H1 (cell line): ENCODE results near the gene ADRM1. TPM values are rescaled to one million over a fixed set of nuclear protein-coding genes. Genes with fewer than 3 reads are reported as not detected.

Experiments
- CTCF ChIA-PET: fragments of 300-600 bp; sonication (Branson Sonifier 250); formaldehyde crosslinking; loops from one replicate; lab custom pipeline; 2021; ENCODE audit not compliant: partially characterized antibody; lab: Charles Lee
- POLR2A ChIA-PET: fragments of 300-600 bp; sonication (Branson Sonifier 250); formaldehyde crosslinking; loops from one replicate; lab custom pipeline; 2021; ENCODE audit warnings: inconsistent platforms; ENCODE audit not compliant: partially characterized antibody; lab: Charles Lee
- DNase-seq, 2 experiments: peaks; one replicate each; pipeline versions ENCODE4 v3.0.0 to v3.0.0-alpha.2; 2010 to 2022; ENCODE audit warnings: low spot score in 2 of 2, low read depth in 1 of 2, mixed read lengths in 1 of 2
- FAIRE-seq: peaks from 2 replicates; lab custom pipeline; 2011; peaks lifted over from hg19 to GRCh38; lab: Jason Lieb, UNC
- H2AFZ ChIP-seq: 2 replicates; pipeline ENCODE4 v1.8.1; 2012; ENCODE audit warnings: low read length, inconsistent platforms
- H2AK5ac ChIP-seq: 2 replicates; pipeline ENCODE4 v1.6.1; 2013; ENCODE audit warnings: low read depth, low read length
- H2BK120ac ChIP-seq: replicated peaks from 2 replicates; pipeline ENCODE3; 2013; ENCODE audit warnings: low read depth, low read length, inconsistent platforms
- H2BK12ac ChIP-seq: 2 replicates; pipeline ENCODE4 v1.6.1; 2013; ENCODE audit warnings: low read depth, low read length
- H2BK15ac ChIP-seq: 2 replicates; pipeline ENCODE4 v1.6.1; 2013; ENCODE audit warnings: low read length
- H2BK20ac ChIP-seq: 2 replicates; pipeline ENCODE4 v1.6.1; 2013; ENCODE audit warnings: low read length
- H2BK5ac ChIP-seq: 2 replicates; pipeline ENCODE4 v1.6.1; 2013; ENCODE audit warnings: low read depth, low read length
- H3K14ac ChIP-seq: 2 replicates; pipeline ENCODE4 v1.6.1; 2013; ENCODE audit warnings: inconsistent platforms; ENCODE audit not compliant: insufficient read length
- H3K18ac ChIP-seq: 2 replicates; pipeline ENCODE4 v1.6.1; 2013; ENCODE audit warnings: low read length; ENCODE audit errors: extremely low read depth
- H3K23ac ChIP-seq: 2 replicates; pipeline ENCODE4 v1.6.1; 2013; ENCODE audit warnings: inconsistent platforms; ENCODE audit not compliant: insufficient read length
- H3K23me2 ChIP-seq: 2 replicates; pipeline ENCODE4 v1.6.1; 2013; ENCODE audit warnings: low read depth, low read length
- H3K27ac ChIP-seq: 2 replicates; pipeline ENCODE4 v1.6.1; 2011; ENCODE audit warnings: low read depth, low read length, inconsistent platforms
- H3K27me3 ChIP-seq, 4 experiments: replicated peaks in 1 of 4; 1 replicate in 1 of 4; 2 replicates in 3 of 4; pipeline versions ENCODE4 v1.6.1 to v1.8.1; 2011 to 2013; ENCODE audit warnings: low read length in 3 of 4, mild to moderate bottlenecking in 3 of 4, inconsistent platforms in 2 of 4, mixed read lengths in 2 of 4, moderate library complexity in 1 of 4; ENCODE audit not compliant: control insufficient read depth in 3 of 4, insufficient read depth in 3 of 4; ENCODE audit errors: extremely low read depth in 1 of 4
- H3K36me3 ChIP-seq, 4 experiments: 2 replicates each; pipeline versions ENCODE4 v1.6.1 to v1.8.1; 2011 to 2013; ENCODE audit warnings: mild to moderate bottlenecking in 4 of 4, low read length in 3 of 4, moderate library complexity in 2 of 4, control low read depth in 1 of 4, inconsistent platforms in 1 of 4; ENCODE audit not compliant: insufficient read depth in 4 of 4, control insufficient read depth in 2 of 4
- H3K4ac ChIP-seq: replicated peaks from 2 replicates; pipeline ENCODE3; 2013; ENCODE audit warnings: low read length, low read depth, mixed read lengths, inconsistent platforms; ENCODE audit not compliant: insufficient read length
- H3K4me1 ChIP-seq, 4 experiments: replicated peaks in 1 of 4; 1 replicate in 1 of 4; 2 replicates in 3 of 4; pipeline versions ENCODE4 v1.6.1 to v1.8.1; 2011 to 2013; ENCODE audit warnings: low read length in 3 of 4, inconsistent platforms in 2 of 4, mixed read lengths in 1 of 4; ENCODE audit not compliant: insufficient read depth in 4 of 4, control insufficient read depth in 3 of 4
- H3K4me2 ChIP-seq, 2 experiments: 2 replicates each; pipeline versions ENCODE4 v1.6.1 to v1.8.1; 2011 to 2013; ENCODE audit warnings: low read depth in 2 of 2, low read length in 2 of 2, control low read depth in 1 of 2, inconsistent platforms in 1 of 2, mild to moderate bottlenecking in 1 of 2; ENCODE audit not compliant: insufficient read depth in 1 of 2
- H3K4me3 ChIP-seq, 4 experiments: fragments of 200-600, 300-600 bp in 1 of 4; sonication (generic), shearing (Covaris generic), sonication (Bioruptor Twin) in 1 of 4; 2 replicates each; pipeline versions ENCODE4 v1.5.1 to v1.8.1; 2011 to 2016; ENCODE audit warnings: low read length in 4 of 4, low read depth in 3 of 4, control low read depth in 2 of 4, inconsistent platforms in 2 of 4, mild to moderate bottlenecking in 2 of 4, mixed read lengths in 1 of 4, moderate library complexity in 1 of 4; ENCODE audit not compliant: insufficient read depth in 2 of 4; ENCODE audit errors: extremely low read depth in 1 of 4
- H3K56ac ChIP-seq: replicated peaks from 2 replicates; pipeline ENCODE3; 2013; ENCODE audit warnings: low read depth, mild to moderate bottlenecking, mixed read lengths, low read length, inconsistent platforms; ENCODE audit not compliant: insufficient read length
- H3K79me1 ChIP-seq: 2 replicates; pipeline ENCODE4 v1.6.1; 2013; ENCODE audit warnings: low read depth, low read length, control low read depth
- H3K79me2 ChIP-seq, 2 experiments: 2 replicates each; pipeline versions ENCODE4 v1.6.1 to v1.8.1; 2012 to 2013; ENCODE audit warnings: low read length in 2 of 2, mild to moderate bottlenecking in 2 of 2, inconsistent platforms in 1 of 2; ENCODE audit not compliant: insufficient read depth in 2 of 2, control insufficient read depth in 1 of 2
- H3K9ac ChIP-seq, 4 experiments: replicated peaks in 1 of 4; 1 replicate in 1 of 4; 2 replicates in 3 of 4; pipeline versions ENCODE4 v1.6.1 to v1.8.1; 2011 to 2013; ENCODE audit warnings: low read depth in 3 of 4, low read length in 3 of 4, control low read depth in 2 of 4, mild to moderate bottlenecking in 2 of 4, moderate library complexity in 2 of 4, inconsistent platforms in 1 of 4; ENCODE audit errors: extremely low read depth in 1 of 4
- H3K9me3 ChIP-seq, 2 experiments: 2 replicates each; pipeline versions ENCODE4 v1.6.1 to v1.8.1; 2012 to 2013; ENCODE audit warnings: mild to moderate bottlenecking in 2 of 2, moderate library complexity in 2 of 2, control low read depth in 1 of 2, inconsistent platforms in 1 of 2, low read depth in 1 of 2, low read length in 1 of 2, mixed read lengths in 1 of 2; ENCODE audit not compliant: insufficient read depth in 2 of 2
- H4K20me1 ChIP-seq, 2 experiments: replicated peaks in 1 of 2; 2 replicates each; pipeline versions ENCODE3 to v1.8.1; 2011 to 2013; ENCODE audit warnings: inconsistent platforms in 2 of 2, low read length in 2 of 2, mild to moderate bottlenecking in 1 of 2; ENCODE audit not compliant: insufficient read depth in 2 of 2, control insufficient read depth in 1 of 2
- H4K5ac ChIP-seq: 2 replicates; pipeline ENCODE4 v1.6.1; 2013; ENCODE audit warnings: low read length, low read depth, mixed read lengths, inconsistent platforms; ENCODE audit not compliant: insufficient read length
- H4K8ac ChIP-seq: 2 replicates; pipeline ENCODE4 v1.8.0; 2013; ENCODE audit warnings: mild to moderate bottlenecking, moderate library complexity, low read length, inconsistent platforms; ENCODE audit not compliant: insufficient read depth; ENCODE audit errors: extremely low read depth
- H4K91ac ChIP-seq: replicated peaks from 2 replicates; pipeline ENCODE3; 2013; ENCODE audit warnings: low read length, mixed read lengths, inconsistent platforms; ENCODE audit not compliant: insufficient read length
- BCL11A ChIP-seq, 2 experiments: IDR thresholded peaks; one replicate each; pipeline ENCODE4 v1.6.1; 2011; ENCODE audit warnings: low read depth in 2 of 2, low read length in 2 of 2, mild to moderate bottlenecking in 2 of 2
- BRCA1 ChIP-seq: IDR thresholded peaks from 2 replicates; pipeline ENCODE4 v1.6.1; 2012; ENCODE audit warnings: low read depth, low read length, improper control_type of control experiment
- CBX8 ChIP-seq: fragments of 300-800, 300-1000 bp; sonication (generic); IDR thresholded peaks from 2 replicates; pipeline ENCODE4 v1.7.1; 2016; ENCODE audit warnings: low read depth, low read length, borderline replicate concordance
- CHD2 ChIP-seq: IDR thresholded peaks from 2 replicates; pipeline ENCODE4 v1.6.1; 2012; ENCODE audit warnings: low read length, improper control_type of control experiment
- CREB1 ChIP-seq: IDR thresholded peaks from 2 replicates; pipeline ENCODE4 v1.6.1; 2012; ENCODE audit warnings: inconsistent platforms
- FOSL1 ChIP-seq: IDR thresholded peaks from 2 replicates; pipeline ENCODE4 v1.6.1; 2011; ENCODE audit warnings: mild to moderate bottlenecking, low read depth, low read length, moderate library complexity; ENCODE audit not compliant: insufficient read depth
- GABPA ChIP-seq: IDR thresholded peaks from 2 replicates; pipeline ENCODE4 v1.6.1; 2011; ENCODE audit warnings: mild to moderate bottlenecking, low read length, moderate library complexity, borderline replicate concordance; ENCODE audit not compliant: insufficient read depth
- JUN ChIP-seq: IDR thresholded peaks from 2 replicates; pipeline ENCODE4 v1.6.1; 2011; ENCODE audit warnings: low read depth, mild to moderate bottlenecking, improper control_type of control experiment, low read length
- RFX5 ChIP-seq: IDR thresholded peaks from 2 replicates; pipeline ENCODE4 v1.6.1; 2011; ENCODE audit warnings: low read depth, low read length, improper control_type of control experiment, borderline replicate concordance
- SAP30 ChIP-seq: fragments of 300-600 bp; sonication (generic); IDR thresholded peaks from 2 replicates; pipeline ENCODE4 v1.7.1; 2012; ENCODE audit warnings: low read length, moderate library complexity, mild to moderate bottlenecking, inconsistent platforms; ENCODE audit not compliant: insufficient read depth, insufficient replicate concordance
- SP1 ChIP-seq: IDR thresholded peaks from 2 replicates; pipeline ENCODE4 v1.6.1; 2011; ENCODE audit warnings: low read depth, low read length
- WGBS, 2 experiments: shearing (Covaris generic) in 1 of 2; methylation state at CpG; one replicate each; pipeline versions ENCODE4 v1.1.6 to v1.1.7; 2013 to 2015; ENCODE audit warnings: low lambda C conversion rate in 2 of 2, mixed read lengths in 2 of 2, inconsistent platforms in 1 of 2, low coverage in 1 of 2, missing lambda C conversion rate in 1 of 2; ENCODE audit not compliant: insufficient replicate concordance in 2 of 2, insufficient coverage in 1 of 2, insufficient read length in 1 of 2; ENCODE audit errors: extremely low coverage in 1 of 2, missing lambda C conversion rate in 1 of 2; 5-methylcytosine and 5-hydroxymethylcytosine counted together
- polyA plus RNA-seq, 7 experiments: library from polyadenylated mRNA; depleted of rRNA in 3 of 7; stranded (reverse) in 5 of 7; unstranded in 2 of 7; fragments of >200 nt in 5 of 7; fragments of 200-250 nt in 2 of 7; gene quantifications; 1 replicate in 5 of 7; 2 replicates in 1 of 7; 4 replicates in 1 of 7; pipeline versions ENCODE4 v1.2.1 to v1.2.3, GENCODE V29; 2011 to 2013; ENCODE audit warnings: missing spikeins in 2 of 7, mixed read lengths in 2 of 7
- total RNA-seq: library from RNA; stranded (reverse); fragmentation: NEBNext Ultra II Directional; extraction: Animal tissue kit (Norgen Biotek cat#: 25700); gene quantifications from 2 replicates; pipeline ENCODE4 v1.2.1, GENCODE V29; 2021
- TF ChIP-seq, protein P1 (sequence below): IDR thresholded peaks from 2 replicates; pipeline ENCODE4 v1.6.1; 2012; ENCODE audit warnings: low read length, inconsistent platforms

ADRM1 gene
- total and polyA plus RNA-seq, 2 of the 8 experiments (the other 6 are each of a cell fraction or from before 2014, with no cell fraction given): 126 to 214 TPM

DNA sequence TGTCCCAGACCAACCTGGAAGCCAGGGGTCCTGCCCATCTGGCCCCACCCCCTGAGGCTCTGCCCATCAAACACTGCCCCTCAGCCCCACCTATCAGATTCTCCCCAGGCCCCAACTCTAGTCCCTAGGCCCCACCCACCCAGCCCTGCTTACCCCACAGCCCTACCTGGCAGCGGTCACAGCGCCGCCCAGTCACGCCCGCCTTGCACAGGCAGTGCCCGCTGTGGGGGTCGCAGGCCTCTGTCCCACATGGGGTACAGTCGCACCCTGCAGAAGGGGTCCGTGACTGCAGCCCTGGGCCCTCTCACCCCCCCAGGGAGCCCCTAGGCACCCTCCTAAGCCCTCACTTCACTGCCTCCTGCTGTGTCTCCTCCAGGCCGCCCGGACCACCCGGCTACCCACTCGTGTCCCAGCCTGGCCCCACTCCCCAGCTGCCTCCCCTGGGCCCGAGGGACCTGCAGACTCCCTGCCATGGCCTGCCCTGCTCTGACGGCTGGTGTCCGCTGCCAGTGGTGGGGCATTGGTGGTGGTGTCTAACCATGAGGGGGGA is 19.8 kb downstream of the ADRM1 start:
- no peak overlapping the region for H2BK120ac ChIP-seq
- ChIA-PET POLR2A (interaction anchor here (9.0 to 13.3 kb wide), 2 partner anchors 15 to 26 kb away, joined by 95 to 151 read pairs; partner anchors contain the start of gene ADRM1), CTCF (no interaction called here)
- no peak overlapping the region for H3K4me2 ChIP-seq
- FAIRE-seq (no peak), DNase-seq (no peak)
- no peak overlapping the region for H3K4me3 ChIP-seq
- no peaks in the 10 kb centered on the region for H3K27me3 ChIP-seq
- H3K79me2 ChIP-seq: no peaks in the 10 kb centered on the region
- H2AFZ ChIP-seq: no peak overlapping the region
- H2BK15ac ChIP-seq: no peak overlapping the region
- H3K9ac ChIP-seq: no peak overlapping the region
- H3K14ac ChIP-seq: no peak overlapping the region
- 88% methylated on average over 15 of the region's 16 CpGs; no CpG with 5 or more reads in 1 of the 2 experiments for WGBS, 2 experiments
- H4K20me1 ChIP-seq: peaks cover 0 to 9% of the 10 kb centered on the region in 2 experiments
- peaks cover 36 to 83% (median 66%) of the 10 kb centered on the region in 4 experiments; a peak in 7 of 8 replicates for H3K36me3 ChIP-seq
- no peak overlapping the region for H4K91ac ChIP-seq
- H3K79me1 ChIP-seq: no peaks in the 10 kb centered on the region
- no peak overlapping the region for H3K18ac ChIP-seq
- no peak overlapping the region for H2BK12ac ChIP-seq
- no peak overlapping the region for H2BK20ac ChIP-seq
- H3K27ac ChIP-seq: no peak overlapping the region
- no peaks in the 10 kb centered on the region for H3K23me2 ChIP-seq
- H3K4ac ChIP-seq: no peak overlapping the region
- H3K56ac ChIP-seq: no peak overlapping the region
- peaks cover 0 to 22% of the 10 kb centered on the region in 2 experiments; a peak in 2 of 4 replicates for H3K9me3 ChIP-seq
- H2AK5ac ChIP-seq: no peak overlapping the region
- no peaks in the 10 kb centered on the region for H3K4me1 ChIP-seq
- no peak overlapping the region for H4K5ac ChIP-seq
- no peak overlapping the region for H2BK5ac ChIP-seq
- H3K23ac ChIP-seq: no peak overlapping the region
- H4K8ac ChIP-seq: no peak overlapping the region
- TF ChIP-seq, protein P1, sequence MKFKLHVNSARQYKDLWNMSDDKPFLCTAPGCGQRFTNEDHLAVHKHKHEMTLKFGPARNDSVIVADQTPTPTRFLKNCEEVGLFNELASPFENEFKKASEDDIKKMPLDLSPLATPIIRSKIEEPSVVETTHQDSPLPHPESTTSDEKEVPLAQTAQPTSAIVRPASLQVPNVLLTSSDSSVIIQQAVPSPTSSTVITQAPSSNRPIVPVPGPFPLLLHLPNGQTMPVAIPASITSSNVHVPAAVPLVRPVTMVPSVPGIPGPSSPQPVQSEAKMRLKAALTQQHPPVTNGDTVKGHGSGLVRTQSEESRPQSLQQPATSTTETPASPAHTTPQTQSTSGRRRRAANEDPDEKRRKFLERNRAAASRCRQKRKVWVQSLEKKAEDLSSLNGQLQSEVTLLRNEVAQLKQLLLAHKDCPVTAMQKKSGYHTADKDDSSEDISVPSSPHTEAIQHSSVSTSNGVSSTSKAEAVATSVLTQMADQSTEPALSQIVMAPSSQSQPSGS: no peak
- no peak for TF ChIP-seq RFX5
- no peak for TF ChIP-seq SAP30
- no peak for TF ChIP-seq CHD2
- TF ChIP-seq JUN: no peak
- no peak for TF ChIP-seq GABPA
- TF ChIP-seq BRCA1: no peak
- no peak for TF ChIP-seq CBX8
- no peak for TF ChIP-seq CREB1
- no peak for TF ChIP-seq FOSL1
- no peak for TF ChIP-seq BCL11A (IDR thresholded peaks at IDR 0.05; ENCODE audit: low read depth in 2 of 2, low read length in 2 of 2)
- no peak for TF ChIP-seq SP1
